Neutrophil (primary cell): Measurements from ENCODE around the gene GRIK4.

Experiments used
- H3K27ac ChIP-seq: fragments of 200-600 bp; sonication (generic); 2 replicates; pipeline ENCODE4 v1.5.1; 2016; ENCODE audit warnings: mild to moderate bottlenecking, moderate library complexity
- H3K27me3 ChIP-seq: fragments of 200-600 bp; sonication (generic); 2 replicates; pipeline ENCODE4 v1.6.0; 2016; ENCODE audit warnings: mild to moderate bottlenecking
- H3K36me3 ChIP-seq: fragments of 200-600 bp; sonication (generic); 2 replicates; pipeline ENCODE4 v1.5.1; 2017
- H3K4me1 ChIP-seq, 2 experiments: fragments of 200-600 bp in 1 of 2; sonication (generic) in 1 of 2; 1 replicate in 1 of 2; 2 replicates in 1 of 2; pipeline versions ENCODE4 v1.5.1 to v1.6.1; 2013 to 2016; ENCODE audit warnings: low read depth in 1 of 2, low read length in 1 of 2, mild to moderate bottlenecking in 1 of 2, moderate library complexity in 1 of 2; ENCODE audit not compliant: control insufficient read depth in 1 of 2, insufficient read depth in 1 of 2
- H3K4me3 ChIP-seq, 2 experiments: fragments of 200-600 bp in 1 of 2; sonication (generic) in 1 of 2; 1 replicate in 1 of 2; 2 replicates in 1 of 2; pipeline ENCODE4 v1.5.1; 2013 to 2016; ENCODE audit warnings: low read depth in 1 of 2, low read length in 1 of 2, mild to moderate bottlenecking in 1 of 2, moderate library complexity in 1 of 2
- H3K9me3 ChIP-seq: fragments of 200-600 bp; sonication (generic); 2 replicates; pipeline ENCODE4 v1.5.1; 2016
- CTCF ChIP-seq: fragments of 200-600 bp; sonication (generic); IDR thresholded peaks from 2 replicates; pipeline ENCODE4 v1.5.1; 2016; ENCODE audit warnings: antibody characterized with exemption

GRIK4 gene

GRCh38 chr11:120919566-120919965 is 408.0 kb downstream of the GRIK4 start:
- no peak for TF ChIP-seq CTCF
- no peak overlapping the region for H3K27ac ChIP-seq
- no peaks in the 10 kb centered on the region for H3K4me1 ChIP-seq
- no peak overlapping the region for H3K4me3 ChIP-seq
- peaks cover 15% of the 10 kb centered on the region for H3K27me3 ChIP-seq
- no peaks in the 10 kb centered on the region for H3K36me3 ChIP-seq
- no peaks in the 10 kb centered on the region for H3K9me3 ChIP-seq

- no peaks in the 10 kb centered on the region for H3K9me3 ChIP-seq
- TF ChIP-seq CTCF: no peak
- H3K4me3 ChIP-seq: no peak overlapping the region
- no peaks in the 10 kb centered on the region for H3K27me3 ChIP-seq
- no peaks in the 10 kb centered on the region for H3K4me1 ChIP-seq
- no peaks in the 10 kb centered on the region for H3K36me3 ChIP-seq
- H3K27ac ChIP-seq: no peak overlapping the region
Observed at GRCh38 chr11:120923866-120924508, 412.4 kb downstream of the GRIK4 start.

- H3K36me3 ChIP-seq: no peaks in the 10 kb centered on the region
- no peaks in the 10 kb centered on the region for H3K4me1 ChIP-seq
- no peak overlapping the region for H3K4me3 ChIP-seq
- H3K27ac ChIP-seq: no peak overlapping the region
- no peaks in the 10 kb centered on the region for H3K27me3 ChIP-seq
- no peaks in the 10 kb centered on the region for H3K9me3 ChIP-seq
- no peak for TF ChIP-seq CTCF
Observed at GRCh38 chr11:120925944-120926343, 414.4 kb downstream of the GRIK4 start.

GRCh38 chr11:120928627-120929026 is 417.1 kb downstream of the GRIK4 start:
- H3K27me3 ChIP-seq: no peaks in the 10 kb centered on the region
- no peak overlapping the region for H3K4me3 ChIP-seq
- no peak overlapping the region for H3K27ac ChIP-seq
- no peaks in the 10 kb centered on the region for H3K4me1 ChIP-seq
- no peak for TF ChIP-seq CTCF
- no peaks in the 10 kb centered on the region for H3K9me3 ChIP-seq
- H3K36me3 ChIP-seq: no peaks in the 10 kb centered on the region

- Histone ChIP-seq H3K4me3 (no peak overlapping the region), H3K4me1 (no peaks in the 10 kb centered on the region), H3K27ac (no peak overlapping the region), H3K36me3 (no peaks in the 10 kb centered on the region), H3K9me3 (no peaks in the 10 kb centered on the region), H3K27me3 (no peaks in the 10 kb centered on the region)
- TF ChIP-seq CTCF: no peak
Observed at GRCh38 chr11:120929090-120929489, 417.5 kb downstream of the GRIK4 start.
